Stomach smooth muscle (tissue), 2 donors: Measurements from ENCODE around the gene MAT2A.

Experiments
- H3K27ac ChIP-seq: one replicate; pipeline ENCODE4 v1.7.0; 2013; ENCODE audit warnings: mild to moderate bottlenecking, low read length, inconsistent platforms
- H3K27me3 ChIP-seq, 2 donors: one replicate each; pipeline ENCODE4 v1.7.0; 2013; ENCODE audit warnings: low read length in 2 of 2; ENCODE audit not compliant: insufficient read depth in 2 of 2, control insufficient read depth in 1 of 2
- H3K36me3 ChIP-seq, 2 donors: one replicate each; pipeline ENCODE4 v1.7.0; 2013; ENCODE audit warnings: low read length in 2 of 2; ENCODE audit not compliant: control insufficient read depth in 2 of 2, insufficient read depth in 2 of 2
- H3K4me1 ChIP-seq: one replicate; pipeline ENCODE4 v1.7.0; 2013; ENCODE audit warnings: low read length; ENCODE audit not compliant: control insufficient read depth, insufficient read depth
- H3K4me3 ChIP-seq, 2 donors: one replicate each; pipeline ENCODE4 v1.7.0; 2013; ENCODE audit warnings: low read length in 2 of 2
- H3K9ac ChIP-seq, 2 donors: one replicate each; pipeline ENCODE4 v1.7.0; 2013; ENCODE audit warnings: low read length in 2 of 2, mild to moderate bottlenecking in 1 of 2
- H3K9me3 ChIP-seq, 2 donors: one replicate each; pipeline ENCODE4 v1.7.0; 2013; ENCODE audit warnings: low read length in 2 of 2; ENCODE audit not compliant: control insufficient read depth in 2 of 2
- donor health status: healthy.
- donor health status: Pancreatic carcinoma.

The MAT2A gene

DNA sequence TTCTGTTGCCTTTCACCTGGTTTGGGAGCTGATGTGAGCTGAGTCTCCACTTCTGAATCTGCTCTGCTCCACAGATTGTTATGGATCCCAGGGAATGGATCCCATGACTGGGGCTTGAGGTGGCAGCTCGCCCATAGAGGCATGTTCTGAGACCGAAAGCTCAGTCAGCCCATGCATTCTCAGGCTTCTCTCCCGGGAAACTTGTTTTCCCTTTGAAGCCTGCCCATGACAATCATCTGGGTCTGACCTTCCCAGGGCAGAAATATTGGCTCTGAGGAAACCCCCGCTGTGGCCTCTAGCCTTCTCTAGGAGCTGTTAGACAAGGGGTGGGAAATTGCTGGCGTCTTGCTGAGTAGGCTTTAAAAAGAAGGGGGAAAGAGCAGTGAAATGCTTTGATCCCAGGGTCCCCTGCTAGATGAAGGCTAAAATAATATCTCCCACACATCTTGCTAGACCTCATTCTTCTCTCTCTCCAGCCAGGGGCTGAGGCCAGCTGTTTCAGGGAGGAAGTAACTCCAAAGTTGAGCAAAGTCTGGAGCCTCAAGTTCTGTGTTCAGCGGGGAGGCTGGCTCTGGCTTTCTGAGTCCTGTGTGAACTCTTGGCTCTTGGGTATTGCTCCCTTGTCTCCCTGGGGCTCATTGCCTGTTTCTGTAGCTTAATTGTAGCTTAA, 40.4 kb downstream of the MAT2A start:
- H3K4me3 ChIP-seq, result no peak overlapping the region
- H3K27ac ChIP-seq, result no peak overlapping the region
- no peaks in the 10 kb centered on the region for H3K9me3 ChIP-seq
- no peaks in the 10 kb centered on the region for H3K36me3 ChIP-seq
- H3K4me1 ChIP-seq, result peaks cover 19% of the 10 kb centered on the region
- H3K9ac ChIP-seq, result peak overlapping the region in 1 of 2 donors; percentile 45
- H3K27me3 ChIP-seq, result no peaks in the 10 kb centered on the region

DNA sequence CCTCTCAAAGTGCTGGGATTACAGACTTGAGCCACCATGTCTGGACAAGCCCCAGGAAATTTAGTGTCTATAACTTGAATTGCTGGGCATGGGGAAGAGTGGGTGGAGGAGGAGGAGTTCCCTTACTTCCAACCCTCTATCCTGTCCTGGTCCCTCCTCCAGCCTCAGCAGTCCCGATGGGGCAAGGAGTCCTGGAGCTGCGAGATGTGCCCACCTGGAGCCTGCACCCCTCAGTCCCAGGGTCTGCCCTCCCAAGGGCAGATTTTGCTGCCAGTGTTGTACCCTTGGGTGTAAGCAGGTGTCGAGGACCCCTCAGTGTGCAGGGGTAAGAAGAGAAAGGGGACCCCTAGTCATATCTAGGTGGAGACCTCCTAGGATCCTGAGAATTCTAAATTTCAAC, 41.2 kb downstream of the MAT2A start:
- H3K4me1 ChIP-seq, result peaks cover 26% of the 10 kb centered on the region
- no peak overlapping the region for H3K9ac ChIP-seq
- no peak overlapping the region for H3K27ac ChIP-seq

DNA sequence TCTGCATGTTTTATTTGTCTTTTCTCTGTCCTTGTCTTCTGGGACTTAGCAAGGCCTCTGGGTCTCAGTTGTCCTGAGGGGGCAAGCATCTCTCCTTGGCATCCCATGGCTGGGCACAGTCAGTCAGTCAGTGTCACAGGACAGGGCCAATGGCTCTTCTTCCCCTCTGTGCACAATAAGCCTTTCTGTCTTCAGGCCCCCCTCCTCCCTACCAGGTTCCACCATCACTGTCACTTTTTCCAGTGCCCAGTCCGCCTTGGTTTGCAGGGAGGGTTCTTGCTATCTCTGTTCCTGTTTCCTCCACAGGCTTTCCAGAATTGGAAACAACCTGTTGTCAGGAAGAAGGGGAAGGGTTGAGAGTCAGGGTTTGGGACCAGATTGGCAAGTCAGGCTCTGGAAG, 43.5 kb downstream of the MAT2A start:
- Histone ChIP-seq H3K9ac (no peak overlapping the region), H3K27ac (no peak overlapping the region), H3K4me3 (no peak overlapping the region), H3K27me3 (no peaks in the 10 kb centered on the region), H3K36me3 (no peaks in the 10 kb centered on the region), H3K9me3 (no peaks in the 10 kb centered on the region), H3K4me1 (peaks cover 30% of the 10 kb centered on the region)

More for the DNA sequence above, 41.2 kb downstream of the MAT2A start:
- no peaks in the 10 kb centered on the region for H3K9me3 ChIP-seq
- no peaks in the 10 kb centered on the region for H3K27me3 ChIP-seq
- H3K4me3 ChIP-seq, result no peak overlapping the region
- H3K36me3 ChIP-seq, result no peaks in the 10 kb centered on the region

DNA sequence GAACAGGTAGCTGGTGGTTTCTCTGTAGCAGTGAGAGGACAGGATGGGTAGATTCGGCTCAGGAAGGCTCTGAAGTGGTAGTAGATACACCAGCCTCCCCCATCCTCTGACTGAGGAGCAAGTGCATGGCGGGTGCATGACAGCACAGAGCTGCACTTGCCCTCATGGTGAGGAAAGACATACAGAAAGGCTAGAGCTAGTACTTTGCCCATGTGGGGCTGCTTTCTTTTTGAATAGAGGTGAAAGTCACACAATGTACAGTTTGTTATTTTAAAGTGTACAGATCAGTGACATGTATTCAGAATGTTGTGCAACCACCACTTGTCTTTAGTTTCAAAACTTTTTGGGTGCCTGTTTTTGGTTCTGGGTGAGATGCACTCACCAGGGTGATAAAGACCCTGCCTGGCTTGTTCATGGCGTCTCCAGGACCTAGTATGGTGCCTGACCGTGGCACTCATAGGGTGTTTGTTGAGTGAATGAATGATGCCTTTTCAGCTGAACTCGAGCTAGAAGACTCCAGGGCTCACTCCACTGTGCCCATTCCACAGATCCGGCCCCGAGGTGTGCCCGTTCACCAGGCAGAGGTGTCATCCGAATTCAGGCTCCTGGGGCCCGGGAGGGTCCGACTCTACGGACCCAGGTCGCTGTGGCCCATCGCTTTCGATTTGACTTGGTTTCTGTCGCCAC, 44.8 kb downstream of the MAT2A start:
- Histone ChIP-seq H3K4me3 (peak overlapping the region; percentile 73 to 80), H3K9me3 (no peaks in the 10 kb centered on the region), H3K27ac (peak overlapping the region; percentile 77), H3K36me3 (no peaks in the 10 kb centered on the region), H3K27me3 (no peaks in the 10 kb centered on the region), H3K9ac (peak overlapping the region; percentile 69 to 79), H3K4me1 (peaks cover 29% of the 10 kb centered on the region)

DNA sequence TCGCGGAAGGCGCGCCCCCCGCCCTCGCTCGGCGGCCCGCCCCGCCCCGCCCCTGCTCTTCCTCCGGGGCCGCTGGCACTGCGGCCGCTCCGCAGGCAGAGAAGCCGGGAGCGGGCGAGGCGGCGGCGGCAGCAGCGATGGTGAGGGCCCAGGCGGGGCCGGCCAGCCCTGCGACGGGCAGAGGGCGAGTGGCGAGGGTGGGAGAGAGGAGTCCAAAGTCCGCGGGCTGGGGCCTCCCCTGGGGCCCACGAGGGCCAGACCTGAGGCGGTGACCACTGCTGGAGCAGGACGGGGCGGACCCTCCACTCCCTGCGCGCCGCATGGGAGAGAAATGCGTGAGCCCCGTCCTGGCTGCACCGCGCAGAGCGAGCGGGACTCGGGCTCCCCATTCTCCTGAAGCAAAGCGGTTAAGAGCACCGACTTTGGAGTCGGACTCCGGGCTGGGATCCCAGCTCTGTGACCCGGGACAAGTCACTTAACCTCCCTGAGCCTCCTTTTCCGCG, 45.4 kb downstream of the MAT2A start, which contains the start of gene VAMP5:
Gene VAMP5 (plus strand): TSS at position 78 of the 503 bp plus-strand sequence. CDS start 60 bp downstream, at position 138.
- H3K27me3 ChIP-seq, result no peaks in the 10 kb centered on the region
- peak within 1 kb of the TSS; percentile 73 to 80 for H3K4me3 ChIP-seq
- H3K9me3 ChIP-seq, result no peaks in the 10 kb centered on the region
- H3K36me3 ChIP-seq, result no peaks in the 10 kb centered on the region
- peak within 1 kb of the TSS; percentile 77 for H3K27ac ChIP-seq
- peaks cover 28% of the 10 kb centered on the region for H3K4me1 ChIP-seq
- peak within 1 kb of the TSS; percentile 79 to 84 for H3K9ac ChIP-seq

DNA sequence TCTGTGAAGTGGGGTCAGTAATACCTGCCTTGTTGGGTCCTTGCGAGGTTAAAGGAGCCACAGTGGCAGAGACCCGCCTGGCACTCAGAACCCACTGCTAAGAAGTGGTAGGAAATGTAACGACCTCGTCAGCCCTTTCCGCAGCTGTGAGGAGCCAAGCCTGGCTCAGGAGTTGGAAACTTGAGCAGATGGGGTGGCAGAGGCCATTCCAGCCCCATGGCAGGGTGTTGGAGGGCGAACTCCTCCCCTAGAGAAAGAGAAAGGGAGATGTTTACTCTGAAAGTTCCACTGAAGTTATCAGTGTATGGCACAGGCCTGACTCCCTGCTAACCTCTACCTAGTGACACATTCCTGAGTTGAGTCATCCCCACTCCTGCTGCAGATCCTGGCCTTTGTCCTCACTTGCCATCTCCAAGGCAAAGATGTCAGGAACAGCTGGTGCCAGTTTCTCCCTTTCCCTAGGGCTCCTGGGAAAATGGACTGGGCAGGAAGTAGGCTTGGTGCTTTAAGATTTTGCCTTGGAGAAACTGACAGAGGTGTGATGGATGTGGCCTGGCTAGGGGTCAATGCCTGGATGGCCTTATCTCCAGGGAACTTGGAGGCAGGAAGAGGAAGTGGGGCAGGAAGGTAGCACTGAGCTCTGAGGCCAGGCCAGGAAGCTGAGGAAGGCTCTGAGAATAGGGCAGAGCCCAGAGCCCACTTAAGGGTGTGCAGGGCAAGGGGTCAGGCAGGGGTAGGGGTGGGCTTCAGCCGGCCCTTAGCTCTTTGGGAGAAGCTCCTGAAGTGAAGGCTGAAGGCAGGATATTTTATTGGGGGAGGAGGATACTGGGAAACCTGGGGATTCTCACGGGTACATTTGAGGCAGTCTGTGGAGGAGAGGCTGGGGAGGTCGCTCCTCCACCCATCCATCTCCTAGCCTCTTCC, 46.2 kb downstream of the MAT2A start:
- no peaks in the 10 kb centered on the region for H3K9me3 ChIP-seq
- H3K27me3 ChIP-seq, result no peaks in the 10 kb centered on the region
- H3K27ac ChIP-seq, result peak overlapping the region; percentile 77
- H3K4me1 ChIP-seq, result peaks cover 28% of the 10 kb centered on the region
- no peaks in the 10 kb centered on the region for H3K36me3 ChIP-seq
- H3K9ac ChIP-seq, result peak overlapping the region; percentile 79 to 84
- H3K4me3 ChIP-seq, result peak overlapping the region; percentile 73 to 80

DNA sequence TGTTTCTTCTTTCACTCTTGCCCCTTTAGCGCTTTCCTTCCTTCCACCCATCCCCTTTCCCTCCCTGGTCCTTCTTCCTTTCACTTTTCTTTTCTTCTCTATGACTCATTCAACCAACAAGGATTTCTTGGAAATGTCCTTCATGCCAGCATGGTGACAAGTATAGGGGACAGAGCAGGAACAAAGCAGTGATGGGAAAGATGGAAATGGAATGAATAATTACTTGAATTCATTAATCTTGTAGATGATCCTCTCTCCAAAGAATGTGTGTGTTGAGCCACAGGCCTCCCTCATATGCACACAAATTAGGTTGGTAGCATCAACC, 46.8 kb downstream of the MAT2A start:
- no peaks in the 10 kb centered on the region for H3K9me3 ChIP-seq
- H3K27ac ChIP-seq, result peak overlapping the region; percentile 77
- H3K4me1 ChIP-seq, result peaks cover 33% of the 10 kb centered on the region
- no peaks in the 10 kb centered on the region for H3K27me3 ChIP-seq
- H3K36me3 ChIP-seq, result no peaks in the 10 kb centered on the region
- H3K9ac ChIP-seq, result peak overlapping the region; percentile 29 to 79
- peak overlapping the region in 1 of 2 donors; percentile 80 for H3K4me3 ChIP-seq

DNA sequence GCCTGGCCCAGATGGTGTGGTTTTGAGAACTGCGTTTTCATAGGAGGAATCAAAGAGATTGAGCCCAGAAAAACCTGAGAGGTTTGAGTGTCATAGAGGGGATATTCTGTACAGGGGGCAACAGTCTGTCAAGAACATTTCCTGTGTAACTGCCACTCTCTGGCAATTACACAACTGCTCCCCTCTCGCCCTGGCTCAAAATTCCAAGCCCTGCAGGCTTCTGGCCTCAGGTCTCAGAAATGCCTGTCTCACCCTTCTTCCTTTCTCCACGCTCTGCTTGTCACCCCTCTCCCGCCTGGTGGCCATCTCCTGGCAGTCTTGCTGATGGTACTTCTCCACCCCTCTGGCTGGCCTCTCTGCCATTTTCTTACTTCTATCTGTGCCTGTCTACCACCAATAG, 49.3 kb downstream of the MAT2A start:
- Histone ChIP-seq H3K9ac (no peak overlapping the region), H3K36me3 (no peaks in the 10 kb centered on the region), H3K27ac (peak overlapping the region; percentile 2), H3K4me1 (peaks cover 43% of the 10 kb centered on the region), H3K9me3 (no peaks in the 10 kb centered on the region), H3K27me3 (no peaks in the 10 kb centered on the region), H3K4me3 (no peak overlapping the region)

DNA sequence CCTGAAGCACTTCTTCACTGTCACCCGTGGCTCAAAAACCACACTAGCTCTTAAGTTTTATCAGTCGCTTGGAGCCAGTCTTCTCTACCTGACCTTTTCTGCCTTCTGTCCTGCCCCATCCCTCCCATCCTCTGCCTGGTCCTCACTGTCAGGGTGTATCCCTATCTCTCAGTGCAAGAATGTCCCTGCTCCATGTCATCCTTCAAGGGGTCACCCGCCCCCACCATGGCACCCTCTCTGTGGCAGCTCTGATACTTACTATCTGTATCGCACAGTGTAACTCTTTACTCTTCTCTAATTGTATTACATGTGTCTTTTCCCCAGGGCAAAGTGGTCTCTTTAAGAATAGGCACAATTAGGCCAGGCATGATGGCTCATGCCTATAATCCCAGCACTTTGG, 49.7 kb downstream of the MAT2A start:
- Histone ChIP-seq H3K9ac (no peak overlapping the region), H3K4me1 (peaks cover 43% of the 10 kb centered on the region), H3K4me3 (no peak overlapping the region), H3K9me3 (no peaks in the 10 kb centered on the region), H3K36me3 (no peaks in the 10 kb centered on the region), H3K27ac (peak overlapping the region; percentile 2), H3K27me3 (no peaks in the 10 kb centered on the region)

DNA sequence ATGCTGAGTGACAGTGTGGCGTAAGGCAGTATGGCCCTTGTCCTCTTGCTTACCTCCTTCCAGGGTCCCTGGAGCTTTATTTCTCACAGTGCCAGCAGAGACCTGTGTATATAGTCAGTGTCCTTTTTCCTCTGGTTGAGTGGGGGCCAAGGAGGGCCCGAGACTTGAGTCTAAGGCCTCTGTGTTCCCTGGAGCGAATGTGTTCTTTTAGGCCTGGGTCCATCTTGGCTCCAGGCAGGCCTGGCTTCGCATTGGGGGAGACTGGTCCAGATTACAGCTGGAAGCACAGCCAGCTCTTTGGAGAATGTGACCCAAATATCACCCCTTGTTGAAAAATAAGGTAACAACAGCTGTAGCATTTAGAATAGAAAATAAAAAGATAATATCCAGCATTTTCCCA, 50.2 kb downstream of the MAT2A start:
- no peaks in the 10 kb centered on the region for H3K36me3 ChIP-seq
- H3K9ac ChIP-seq, result no peak overlapping the region
- no peak overlapping the region for H3K27ac ChIP-seq
- H3K4me3 ChIP-seq, result no peak overlapping the region
- H3K27me3 ChIP-seq, result no peaks in the 10 kb centered on the region
- H3K9me3 ChIP-seq, result no peaks in the 10 kb centered on the region
- peaks cover 40% of the 10 kb centered on the region for H3K4me1 ChIP-seq
